GM18499 (cell line): ENCODE measurements around the gene GKAP1.
"Not testable (repeated sequence)": the region's sequence is repeated elsewhere in the genome, so short reads cannot be mapped to it uniquely, and the experiment has no call there.

Source experiments
- ATAC-seq: cut with Tn5 transposase; IDR thresholded peaks from one replicate; pipeline ENCODE4 v1.9.1; 2021; ENCODE audit warnings: moderate number of reproducible peaks; ENCODE audit not compliant: insufficient read depth, unreplicated experiment

GKAP1 gene

GRCh38 chr9:83744206-83744605 is 73.4 kb downstream of the GKAP1 start:
- no peak for ATAC-seq

DNA sequence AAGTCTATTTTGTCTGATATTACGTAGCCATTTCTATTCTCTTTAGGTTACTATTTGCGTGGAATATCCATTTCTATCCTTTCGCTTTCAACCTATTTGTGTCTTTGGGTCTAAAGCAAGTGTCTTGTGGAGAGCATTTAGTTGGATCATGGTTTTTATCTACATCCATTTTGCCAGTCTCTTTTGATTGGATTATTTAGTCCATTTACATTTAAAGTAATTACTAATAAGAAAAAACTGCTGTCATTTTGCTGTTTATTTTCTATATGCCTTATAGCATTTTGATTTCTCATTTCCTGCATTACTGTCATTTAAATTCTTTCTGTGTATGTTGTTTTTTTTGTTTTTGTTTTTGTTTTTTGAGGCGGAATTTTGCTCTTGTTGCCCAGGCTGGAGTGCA is 83.8 kb downstream of the GKAP1 start:
- ATAC-seq = no peak

GRCh38 chr9:83728591-83729368 is 88.8 kb downstream of the GKAP1 start:
- not testable (repeated sequence) for ATAC-seq

GRCh38 chr9:83724436-83724835 is 93.1 kb downstream of the GKAP1 start:
- ATAC-seq = no peak

DNA sequence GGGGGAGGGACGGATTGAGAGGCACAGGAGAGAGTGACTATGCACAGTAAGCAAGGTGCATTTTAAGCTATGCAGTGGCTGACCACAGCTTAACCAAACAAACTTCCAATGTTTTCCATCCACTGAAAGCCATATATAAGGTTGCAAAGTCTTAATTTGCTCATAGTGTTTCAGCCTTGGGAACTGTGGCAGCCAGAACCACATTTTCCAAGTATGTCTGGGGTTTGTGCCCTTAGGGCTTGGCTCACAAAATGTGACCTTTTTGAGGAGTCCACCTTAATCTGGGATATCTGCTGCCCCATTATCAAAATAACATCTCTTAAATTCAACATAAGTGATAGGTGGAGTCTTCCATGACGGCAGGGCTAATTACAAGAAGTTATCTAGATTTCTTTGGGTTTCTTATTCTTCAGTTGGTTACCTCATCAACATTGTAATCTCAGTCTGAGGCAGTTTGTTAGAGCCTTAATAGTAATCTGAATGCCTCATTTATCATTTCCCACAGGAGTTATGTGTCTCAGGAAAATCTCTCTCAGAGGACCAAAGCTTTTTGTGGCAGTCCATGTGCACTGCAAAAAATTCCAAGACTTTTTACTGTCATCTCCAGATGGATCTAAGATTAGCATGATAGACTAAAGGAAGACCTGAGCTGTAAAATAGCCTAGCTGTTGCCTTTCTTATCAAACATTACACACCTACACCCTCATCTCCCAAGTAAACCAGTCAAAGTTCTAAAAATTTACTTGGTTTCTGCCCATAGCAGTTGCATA is 94.7 kb downstream of the GKAP1 start:
- no peak for ATAC-seq

DNA sequence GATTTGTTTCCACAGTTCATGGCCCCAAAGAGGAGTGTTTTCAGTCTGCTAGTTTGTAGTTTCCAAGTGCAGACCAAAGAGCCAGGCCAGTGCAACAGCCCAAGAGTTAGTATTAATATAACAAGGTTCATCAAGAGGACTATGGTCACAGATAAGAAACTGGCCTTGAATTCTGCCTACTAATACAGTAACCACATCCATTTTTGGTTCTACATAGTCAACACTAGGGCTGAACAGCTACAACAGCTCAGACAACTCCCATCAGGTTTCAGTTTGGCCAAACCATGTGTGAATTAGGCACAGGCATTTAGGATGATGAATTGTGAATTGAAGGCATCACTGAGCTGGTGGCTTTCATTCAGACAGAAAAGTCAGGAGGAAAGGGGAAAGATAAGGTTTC is 96.1 kb downstream of the GKAP1 start:
- ATAC-seq = no peak

- no peak for ATAC-seq
These were observed 101.8 kb downstream of the GKAP1 start for GRCh38 chr9:83715794-83716193.

- ATAC-seq = no peak
These were observed 102.3 kb downstream of the GKAP1 start for GRCh38 chr9:83715221-83715620.

GRCh38 chr9:83714329-83714728 is 103.2 kb downstream of the GKAP1 start:
- ATAC-seq = peak; percentile 46

- ATAC-seq = peak; percentile 32
These were observed 108.9 kb downstream of the GKAP1 start for GRCh38 chr9:83708515-83709158.

GRCh38 chr9:83707768-83708514 is 109.6 kb downstream of the GKAP1 start, which contains the start of gene UBQLN1:
Gene UBQLN1 (minus strand): TSS chr9:83707958. CDS start chr9:83707679, 279 bp downstream.
- ATAC-seq = peak; percentile 48

DNA sequence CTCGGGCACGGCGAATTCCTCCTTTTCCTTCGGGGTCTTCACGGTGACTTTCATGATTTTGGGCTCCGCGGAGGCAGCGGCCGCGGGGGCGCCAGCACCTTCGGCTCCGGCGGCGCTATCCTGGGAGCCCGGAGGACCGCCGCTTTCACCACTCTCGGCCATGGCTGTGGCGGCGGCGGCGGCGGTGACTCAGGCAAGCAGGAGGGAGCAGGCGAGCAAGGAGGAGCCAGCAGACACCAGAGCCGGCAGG is 110.1 kb downstream of the GKAP1 start:
- ATAC-seq = peak; percentile 25

DNA sequence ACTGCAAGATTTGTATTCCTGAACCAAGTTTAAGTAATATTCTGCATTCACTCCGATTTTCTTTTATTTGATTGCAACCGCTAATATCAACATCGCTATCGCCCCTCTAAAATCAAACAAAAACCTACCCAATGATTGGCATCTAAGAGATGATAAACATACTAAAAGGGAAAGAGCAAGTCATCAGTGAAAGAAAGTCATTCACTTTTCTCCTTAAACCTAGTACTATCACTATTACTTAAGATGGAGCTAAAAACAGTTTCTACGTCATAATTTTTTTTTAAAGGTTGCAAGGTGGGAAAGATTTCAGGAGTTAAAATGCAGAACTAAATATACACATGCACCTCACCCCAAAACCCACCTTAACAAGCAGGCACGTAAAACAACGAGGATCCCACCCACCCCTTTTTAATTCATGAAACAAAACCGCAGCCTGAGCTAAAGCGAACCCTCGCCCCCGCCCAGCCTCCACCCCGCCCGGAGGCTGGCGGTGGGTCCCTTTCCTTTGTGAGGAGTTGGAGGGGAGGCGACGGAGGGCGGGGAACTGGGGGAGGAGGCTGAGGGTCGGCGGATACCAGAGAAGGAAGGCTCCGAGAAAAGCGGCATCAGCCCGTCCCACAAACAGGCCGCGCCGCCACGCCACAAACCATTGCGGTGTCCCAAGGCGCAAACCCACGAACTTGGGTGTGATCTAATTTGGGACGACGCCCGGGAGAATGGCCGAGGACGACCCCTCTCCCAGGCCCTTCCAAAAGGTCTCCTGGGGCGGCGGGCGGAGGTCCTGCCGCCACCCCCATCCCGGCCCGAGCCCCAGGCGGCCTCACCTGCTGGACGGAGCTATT is 110.7 kb downstream of the GKAP1 start:
- ATAC-seq = peak; percentile 5

DNA sequence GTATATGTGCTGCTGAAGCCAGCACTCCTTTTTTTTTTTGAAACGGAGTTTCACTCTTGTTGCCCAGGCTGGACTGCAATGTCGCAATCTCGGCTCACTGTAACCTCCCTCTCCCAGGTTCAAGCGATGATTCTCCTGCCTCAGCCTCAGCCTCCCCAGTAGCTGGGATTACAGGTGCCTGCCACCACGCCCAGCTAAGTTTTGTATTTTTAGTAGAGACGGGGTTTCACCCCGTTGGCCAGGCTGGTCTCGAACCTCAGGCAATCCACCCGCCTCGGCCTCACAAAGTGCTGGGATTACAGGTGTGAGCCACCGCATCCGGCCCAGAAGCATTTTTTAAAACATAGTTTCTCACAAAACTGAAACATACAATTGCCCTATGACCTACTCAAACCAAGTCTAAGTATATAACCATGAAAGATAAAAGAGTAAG is 112.3 kb downstream of the GKAP1 start:
- ATAC-seq = not testable (repeated sequence)

DNA sequence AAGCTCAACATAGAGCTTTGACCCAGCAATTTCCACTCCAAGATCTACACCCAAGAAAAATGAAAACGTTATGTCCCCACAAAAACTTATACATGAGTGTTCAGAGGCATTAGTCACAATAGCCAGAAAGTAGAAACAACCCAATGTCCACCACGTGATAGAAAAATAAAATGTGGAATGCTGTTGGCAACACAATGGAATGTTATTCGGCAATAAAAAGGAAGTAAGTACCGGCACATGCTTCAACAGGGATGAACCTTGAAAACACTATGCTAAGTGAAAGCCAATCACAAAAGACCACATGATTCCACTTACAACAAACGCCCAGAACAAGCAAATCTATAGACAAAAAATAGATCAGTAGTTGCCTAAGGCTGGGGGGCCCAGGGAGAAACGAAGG is 115.8 kb downstream of the GKAP1 start:
- no peak for ATAC-seq

GRCh38 chr9:83701286-83701685 is 116.3 kb downstream of the GKAP1 start:
- no peak for ATAC-seq

GRCh38 chr9:83699615-83700014 is 118.0 kb downstream of the GKAP1 start:
- no peak for ATAC-seq

GRCh38 chr9:83698976-83699585 is 118.5 kb downstream of the GKAP1 start:
- no peak for ATAC-seq

DNA sequence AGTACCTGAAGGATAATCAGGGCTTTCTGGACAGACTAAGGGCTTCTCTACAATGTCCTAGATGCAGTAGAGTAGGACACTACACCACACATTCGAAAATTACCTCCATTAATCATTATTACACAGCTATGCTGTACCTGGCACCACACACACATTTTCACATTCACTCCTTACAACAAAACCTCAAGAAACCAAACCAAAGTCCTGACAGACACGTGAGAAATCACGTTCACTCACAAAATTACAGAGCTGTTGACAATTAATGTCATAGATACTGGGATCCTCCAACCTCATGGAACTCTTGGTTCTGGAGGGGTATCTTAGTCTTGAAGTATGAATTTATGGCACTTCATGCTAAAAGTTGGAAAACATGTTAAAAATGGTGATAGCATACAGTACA is 126.1 kb downstream of the GKAP1 start:
- no peak for ATAC-seq
